Liver (tissue), 9 donors: ENCODE data around the gene TRAF7. TPM values are rescaled to one million over a fixed set of nuclear protein-coding genes. Genes with fewer than 3 reads are reported as not detected.
A peak's percentile ranks its signal among the peaks of the same experiment; 100 is the strongest.
"Not testable (repeated sequence)": the region's sequence is repeated elsewhere in the genome, so short reads cannot be mapped to it uniquely, and the experiment has no call there.

ENCODE experiments used
- DNase-seq: peaks from one replicate; pipeline ENCODE4 v3.0.0-alpha.2; 2017; ENCODE audit warnings: low spot score
- H3K27ac ChIP-seq, 2 donors: one replicate each; pipeline ENCODE4 v1.7.0; 2013; ENCODE audit warnings: inconsistent platforms in 2 of 2, low read length in 2 of 2, control low read depth in 1 of 2, low read depth in 1 of 2, mild to moderate bottlenecking in 1 of 2
- H3K27me3 ChIP-seq, 4 donors: one replicate each; pipeline versions ENCODE4 v1.6.1 to v1.7.0; 2013; ENCODE audit warnings: low read length in 3 of 4, inconsistent platforms in 1 of 4, mild to moderate bottlenecking in 1 of 4, moderate library complexity in 1 of 4; ENCODE audit not compliant: control insufficient read depth in 4 of 4, insufficient read depth in 4 of 4
- H3K36me3 ChIP-seq, 4 donors: one replicate each; pipeline versions ENCODE4 v1.6.1 to v1.7.0; 2013; ENCODE audit warnings: low read length in 3 of 4, mild to moderate bottlenecking in 3 of 4, low read depth in 1 of 4, moderate library complexity in 1 of 4; ENCODE audit not compliant: control insufficient read depth in 4 of 4, insufficient read depth in 3 of 4
- H3K4me1 ChIP-seq, 4 donors: one replicate each; pipeline versions ENCODE4 v1.6.1 to v1.7.0; 2013; ENCODE audit warnings: low read length in 3 of 4, mild to moderate bottlenecking in 3 of 4, moderate library complexity in 1 of 4; ENCODE audit not compliant: control insufficient read depth in 4 of 4, insufficient read depth in 4 of 4
- H3K4me3 ChIP-seq, 3 donors: one replicate each; pipeline versions ENCODE4 v1.6.1 to v1.7.0; 2013; ENCODE audit warnings: low read length in 3 of 3, control low read depth in 1 of 3, low read depth in 1 of 3, mild to moderate bottlenecking in 1 of 3
- H3K9ac ChIP-seq, 2 donors: one replicate each; pipeline ENCODE4 v1.7.0; 2013; ENCODE audit warnings: low read length in 2 of 2, mild to moderate bottlenecking in 2 of 2, moderate library complexity in 2 of 2, control low read depth in 1 of 2, low read depth in 1 of 2
- H3K9me3 ChIP-seq, 4 donors: one replicate each; pipeline versions ENCODE4 v1.6.1 to v1.7.0; 2013; ENCODE audit warnings: low read length in 3 of 4; ENCODE audit not compliant: control insufficient read depth in 4 of 4
- EGR1 ChIP-seq, 2 donors: IDR thresholded peaks; 2 replicates each; pipeline ENCODE4 v1.6.1; 2016 to 2018; ENCODE audit warnings: antibody characterized with exemption in 2 of 2, low read depth in 2 of 2
- FOXA1 ChIP-seq: IDR thresholded peaks from 2 replicates; pipeline ENCODE4 v1.6.1; 2016; ENCODE audit warnings: antibody characterized with exemption
- FOXA2 ChIP-seq: IDR thresholded peaks from 2 replicates; pipeline ENCODE4 v1.6.1; 2016; ENCODE audit warnings: antibody characterized with exemption
- GABPA ChIP-seq, 2 donors: IDR thresholded peaks in 1 of 2; conservative IDR thresholded peaks in 1 of 2; 2 replicates each; pipeline ENCODE4 v1.6.1; 2016; ENCODE audit warnings: antibody characterized with exemption in 2 of 2, mild to moderate bottlenecking in 1 of 2, moderate library complexity in 1 of 2
- HNF4A ChIP-seq, 2 donors: conservative IDR thresholded peaks; 2 replicates each; pipeline ENCODE4 v1.6.1; 2016; ENCODE audit warnings: antibody characterized with exemption in 2 of 2, mild to moderate bottlenecking in 2 of 2
- HNF4G ChIP-seq: IDR thresholded peaks from 2 replicates; pipeline ENCODE4 v1.6.1; 2016; ENCODE audit warnings: antibody characterized with exemption
- JUND ChIP-seq, 2 donors: IDR thresholded peaks; 2 replicates each; pipeline ENCODE4 v1.6.1; 2016; ENCODE audit warnings: antibody characterized with exemption in 2 of 2
- NR2F2 ChIP-seq: IDR thresholded peaks from 2 replicates; pipeline ENCODE4 v1.6.1; 2016; ENCODE audit warnings: antibody characterized with exemption
- RAD21 ChIP-seq, 2 donors: IDR thresholded peaks; 2 replicates each; pipeline ENCODE4 v1.6.1; 2016; ENCODE audit warnings: antibody characterized with exemption in 2 of 2, mild to moderate bottlenecking in 2 of 2
- RXRA ChIP-seq, 2 donors: IDR thresholded peaks; 2 replicates each; pipeline ENCODE4 v1.6.1; 2017 to 2018; ENCODE audit warnings: antibody characterized with exemption in 2 of 2, mild to moderate bottlenecking in 1 of 2
- SP1 ChIP-seq: IDR thresholded peaks from 2 replicates; pipeline ENCODE4 v1.6.1; 2018; ENCODE audit warnings: antibody characterized with exemption, mild to moderate bottlenecking
- TAF1 ChIP-seq: conservative IDR thresholded peaks from 2 replicates; pipeline ENCODE4 v1.6.1; 2016; ENCODE audit warnings: antibody characterized with exemption, mild to moderate bottlenecking
- YY1 ChIP-seq: IDR thresholded peaks from 2 replicates; pipeline ENCODE4 v1.6.1; 2016; ENCODE audit warnings: antibody characterized with exemption, mild to moderate bottlenecking
- WGBS: extraction: QIAGEN DNeasy Blood & Tissue Kit; methylation state at CpG from one replicate; pipeline ENCODE4 v1.1.7; 2013; 5-methylcytosine and 5-hydroxymethylcytosine counted together
- polyA plus RNA-seq, 2 donors: library from polyadenylated mRNA; stranded (reverse) in 1 of 2; unstranded in 1 of 2; fragments of 200-250 nt in 1 of 2; fragments of >200 nt in 1 of 2; fragmentation: Nextera tagmentation in 1 of 2; extraction: Ambion mirVana in 1 of 2; gene quantifications; one replicate each; pipeline versions ENCODE4 v1.2.1 to v1.2.3, GENCODE V29; 2013 to 2015
- total RNA-seq, 2 donors: library from RNA; depleted of rRNA; stranded (reverse); fragments of >200 nt; gene quantifications; one replicate each; pipeline ENCODE4 v1.2.3, GENCODE V29; 2014
- TF ChIP-seq, protein P1 (sequence below): IDR thresholded peaks from 2 replicates; pipeline ENCODE4 v1.6.1; 2016; ENCODE audit warnings: antibody characterized with exemption
- TF ChIP-seq, protein P2 (sequence below): IDR thresholded peaks from 2 replicates; pipeline ENCODE4 v1.6.1; 2016; ENCODE audit warnings: antibody characterized with exemption
- TF ChIP-seq, protein P3 (sequence below): IDR thresholded peaks from 2 replicates; pipeline ENCODE4 v1.6.1; 2016; ENCODE audit warnings: antibody characterized with exemption
- TF ChIP-seq, protein P4 (sequence below): IDR thresholded peaks from 2 replicates; pipeline ENCODE4 v1.6.1; 2016; ENCODE audit warnings: antibody characterized with exemption, mild to moderate bottlenecking
- TF ChIP-seq, protein P5 (sequence below): fragments of 150-350 bp; IDR thresholded peaks from 2 replicates; pipeline ENCODE4 v1.5.1; 2017; ENCODE audit warnings: improper control_type of control experiment, low read depth, low read length; ENCODE audit not compliant: missing input control
- donor health status: healthy.
- donor health status: healthy.
- donor health status: healthy.
- donor health status: healthy.
- donor health status: healthy.

TRAF7 gene
- total and polyA plus RNA-seq, 4 donors: 14.7 to 36.6 (median 34.0) TPM

DNA sequence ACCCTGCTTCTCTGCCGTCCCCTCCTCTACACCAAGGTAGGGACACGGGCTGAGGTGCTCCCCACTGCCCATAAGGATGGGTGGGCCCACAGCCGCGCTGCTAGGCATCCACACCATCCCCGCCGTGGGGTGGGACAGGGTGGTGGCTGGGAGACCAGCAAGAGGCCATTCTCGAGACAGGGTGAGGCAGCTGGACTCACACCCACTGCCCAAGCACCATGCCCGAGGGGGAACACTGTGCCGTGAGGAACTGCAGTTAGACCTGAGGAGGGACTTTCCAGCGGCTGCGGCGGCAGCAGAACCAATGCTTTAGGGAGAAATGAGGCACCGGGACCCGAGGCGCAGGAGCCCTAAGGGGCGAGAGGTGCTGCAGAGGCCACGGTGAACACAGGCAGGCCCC, 33.2 kb upstream of the TRAF7 start:
- DNase-seq: no peak
- Histone ChIP-seq H3K36me3 (peaks cover 0 to under 1% (median 0%) of the 10 kb centered on the region in 4 donors), H3K4me3 (no peak overlapping the region), H3K9ac (no peak overlapping the region), H3K4me1 (peaks cover 4 to 25% (median 8%) of the 10 kb centered on the region in 4 donors), H3K9me3 (no peaks in the 10 kb centered on the region), H3K27me3 (no peaks in the 10 kb centered on the region), H3K27ac (no peak overlapping the region)
- TF ChIP-seq JUND (IDR thresholded peaks at IDR 0.05) (no peak), HNF4G (no peak), TAF1 (no peak), GABPA (IDR thresholded peaks at IDR 0.05 in 1 of 2, conservative IDR thresholded peaks at IDR 0.05 in 1 of 2) (no peak), HNF4A (conservative IDR thresholded peaks at IDR 0.05) (no peak), NR2F2 (no peak), YY1 (no peak), RAD21 (IDR thresholded peaks at IDR 0.05) (no peak), FOXA2 (no peak), FOXA1 (no peak), EGR1 (IDR thresholded peaks at IDR 0.05; ENCODE audit: low read depth in 2 of 2) (no peak), SP1 (no peak), RXRA (IDR thresholded peaks at IDR 0.05) (no peak)
- TF ChIP-seq, protein P1, sequence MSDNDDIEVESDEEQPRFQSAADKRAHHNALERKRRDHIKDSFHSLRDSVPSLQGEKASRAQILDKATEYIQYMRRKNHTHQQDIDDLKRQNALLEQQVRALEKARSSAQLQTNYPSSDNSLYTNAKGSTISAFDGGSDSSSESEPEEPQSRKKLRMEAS: no peak
- TF ChIP-seq, protein P2, sequence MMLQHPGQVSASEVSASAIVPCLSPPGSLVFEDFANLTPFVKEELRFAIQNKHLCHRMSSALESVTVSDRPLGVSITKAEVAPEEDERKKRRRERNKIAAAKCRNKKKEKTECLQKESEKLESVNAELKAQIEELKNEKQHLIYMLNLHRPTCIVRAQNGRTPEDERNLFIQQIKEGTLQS: no peak
- TF ChIP-seq, protein P3, sequence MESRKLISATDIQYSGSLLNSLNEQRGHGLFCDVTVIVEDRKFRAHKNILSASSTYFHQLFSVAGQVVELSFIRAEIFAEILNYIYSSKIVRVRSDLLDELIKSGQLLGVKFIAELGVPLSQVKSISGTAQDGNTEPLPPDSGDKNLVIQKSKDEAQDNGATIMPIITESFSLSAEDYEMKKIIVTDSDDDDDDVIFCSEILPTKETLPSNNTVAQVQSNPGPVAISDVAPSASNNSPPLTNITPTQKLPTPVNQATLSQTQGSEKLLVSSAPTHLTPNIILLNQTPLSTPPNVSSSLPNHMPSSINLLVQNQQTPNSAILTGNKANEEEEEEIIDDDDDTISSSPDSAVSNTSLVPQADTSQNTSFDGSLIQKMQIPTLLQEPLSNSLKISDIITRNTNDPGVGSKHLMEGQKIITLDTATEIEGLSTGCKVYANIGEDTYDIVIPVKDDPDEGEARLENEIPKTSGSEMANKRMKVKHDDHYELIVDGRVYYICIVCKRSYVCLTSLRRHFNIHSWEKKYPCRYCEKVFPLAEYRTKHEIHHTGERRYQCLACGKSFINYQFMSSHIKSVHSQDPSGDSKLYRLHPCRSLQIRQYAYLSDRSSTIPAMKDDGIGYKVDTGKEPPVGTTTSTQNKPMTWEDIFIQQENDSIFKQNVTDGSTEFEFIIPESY: no peak
- TF ChIP-seq, protein P4, sequence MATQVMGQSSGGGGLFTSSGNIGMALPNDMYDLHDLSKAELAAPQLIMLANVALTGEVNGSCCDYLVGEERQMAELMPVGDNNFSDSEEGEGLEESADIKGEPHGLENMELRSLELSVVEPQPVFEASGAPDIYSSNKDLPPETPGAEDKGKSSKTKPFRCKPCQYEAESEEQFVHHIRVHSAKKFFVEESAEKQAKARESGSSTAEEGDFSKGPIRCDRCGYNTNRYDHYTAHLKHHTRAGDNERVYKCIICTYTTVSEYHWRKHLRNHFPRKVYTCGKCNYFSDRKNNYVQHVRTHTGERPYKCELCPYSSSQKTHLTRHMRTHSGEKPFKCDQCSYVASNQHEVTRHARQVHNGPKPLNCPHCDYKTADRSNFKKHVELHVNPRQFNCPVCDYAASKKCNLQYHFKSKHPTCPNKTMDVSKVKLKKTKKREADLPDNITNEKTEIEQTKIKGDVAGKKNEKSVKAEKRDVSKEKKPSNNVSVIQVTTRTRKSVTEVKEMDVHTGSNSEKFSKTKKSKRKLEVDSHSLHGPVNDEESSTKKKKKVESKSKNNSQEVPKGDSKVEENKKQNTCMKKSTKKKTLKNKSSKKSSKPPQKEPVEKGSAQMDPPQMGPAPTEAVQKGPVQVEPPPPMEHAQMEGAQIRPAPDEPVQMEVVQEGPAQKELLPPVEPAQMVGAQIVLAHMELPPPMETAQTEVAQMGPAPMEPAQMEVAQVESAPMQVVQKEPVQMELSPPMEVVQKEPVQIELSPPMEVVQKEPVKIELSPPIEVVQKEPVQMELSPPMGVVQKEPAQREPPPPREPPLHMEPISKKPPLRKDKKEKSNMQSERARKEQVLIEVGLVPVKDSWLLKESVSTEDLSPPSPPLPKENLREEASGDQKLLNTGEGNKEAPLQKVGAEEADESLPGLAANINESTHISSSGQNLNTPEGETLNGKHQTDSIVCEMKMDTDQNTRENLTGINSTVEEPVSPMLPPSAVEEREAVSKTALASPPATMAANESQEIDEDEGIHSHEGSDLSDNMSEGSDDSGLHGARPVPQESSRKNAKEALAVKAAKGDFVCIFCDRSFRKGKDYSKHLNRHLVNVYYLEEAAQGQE: no peak
- TF ChIP-seq, protein P5, sequence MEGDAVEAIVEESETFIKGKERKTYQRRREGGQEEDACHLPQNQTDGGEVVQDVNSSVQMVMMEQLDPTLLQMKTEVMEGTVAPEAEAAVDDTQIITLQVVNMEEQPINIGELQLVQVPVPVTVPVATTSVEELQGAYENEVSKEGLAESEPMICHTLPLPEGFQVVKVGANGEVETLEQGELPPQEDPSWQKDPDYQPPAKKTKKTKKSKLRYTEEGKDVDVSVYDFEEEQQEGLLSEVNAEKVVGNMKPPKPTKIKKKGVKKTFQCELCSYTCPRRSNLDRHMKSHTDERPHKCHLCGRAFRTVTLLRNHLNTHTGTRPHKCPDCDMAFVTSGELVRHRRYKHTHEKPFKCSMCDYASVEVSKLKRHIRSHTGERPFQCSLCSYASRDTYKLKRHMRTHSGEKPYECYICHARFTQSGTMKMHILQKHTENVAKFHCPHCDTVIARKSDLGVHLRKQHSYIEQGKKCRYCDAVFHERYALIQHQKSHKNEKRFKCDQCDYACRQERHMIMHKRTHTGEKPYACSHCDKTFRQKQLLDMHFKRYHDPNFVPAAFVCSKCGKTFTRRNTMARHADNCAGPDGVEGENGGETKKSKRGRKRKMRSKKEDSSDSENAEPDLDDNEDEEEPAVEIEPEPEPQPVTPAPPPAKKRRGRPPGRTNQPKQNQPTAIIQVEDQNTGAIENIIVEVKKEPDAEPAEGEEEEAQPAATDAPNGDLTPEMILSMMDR: no peak
- 92% methylated on average over 17 of the region's 17 CpGs for WGBS

DNA sequence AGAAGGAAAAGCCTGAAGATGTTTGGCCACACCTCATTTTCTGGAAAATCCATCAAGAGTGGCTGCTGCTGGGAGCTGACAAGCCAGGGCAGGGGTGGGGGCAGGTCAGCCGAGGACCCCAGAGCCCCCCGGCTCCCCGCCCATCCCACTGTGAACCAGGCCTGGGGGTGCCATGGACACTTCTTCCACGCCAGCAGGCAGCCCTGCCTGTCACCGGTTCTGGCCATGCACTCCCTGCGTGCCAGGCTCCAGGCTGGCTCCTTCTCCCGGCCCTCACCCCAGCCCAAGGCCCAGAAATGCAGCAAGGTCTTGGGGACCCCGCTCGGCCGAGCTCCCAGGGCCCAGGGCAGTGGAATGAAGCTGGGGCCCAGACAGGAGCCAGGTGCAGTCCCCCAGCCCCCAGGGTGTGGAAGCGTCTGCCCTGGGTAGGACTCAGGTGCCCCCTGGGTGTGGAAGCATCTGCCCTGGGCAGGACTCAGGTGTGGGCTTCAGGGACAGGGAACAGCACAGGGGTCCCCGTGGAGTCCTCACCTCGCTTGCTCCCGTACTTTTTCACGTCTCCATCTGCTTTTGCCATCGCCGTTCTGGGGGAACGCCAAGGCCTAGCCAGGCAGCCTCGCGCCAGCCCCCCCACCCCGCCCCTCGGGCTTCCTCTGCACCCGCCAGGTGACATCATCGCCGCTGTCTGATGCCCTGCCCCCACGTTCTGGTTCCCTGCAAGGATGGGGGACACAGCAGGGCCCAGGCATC, 32.5 kb upstream of the TRAF7 start:
- H3K36me3 ChIP-seq, H3K9ac ChIP-seq, H3K9me3 ChIP-seq, H3K4me3 ChIP-seq, H3K27me3 ChIP-seq, DNase-seq, H3K27ac ChIP-seq: not testable (repeated sequence)
- WGBS: 83% methylated on average over 21 of the region's 26 CpGs
- peaks cover 4 to 28% (median 8%) of the 10 kb centered on the region in 4 donors for H3K4me1 ChIP-seq

DNA sequence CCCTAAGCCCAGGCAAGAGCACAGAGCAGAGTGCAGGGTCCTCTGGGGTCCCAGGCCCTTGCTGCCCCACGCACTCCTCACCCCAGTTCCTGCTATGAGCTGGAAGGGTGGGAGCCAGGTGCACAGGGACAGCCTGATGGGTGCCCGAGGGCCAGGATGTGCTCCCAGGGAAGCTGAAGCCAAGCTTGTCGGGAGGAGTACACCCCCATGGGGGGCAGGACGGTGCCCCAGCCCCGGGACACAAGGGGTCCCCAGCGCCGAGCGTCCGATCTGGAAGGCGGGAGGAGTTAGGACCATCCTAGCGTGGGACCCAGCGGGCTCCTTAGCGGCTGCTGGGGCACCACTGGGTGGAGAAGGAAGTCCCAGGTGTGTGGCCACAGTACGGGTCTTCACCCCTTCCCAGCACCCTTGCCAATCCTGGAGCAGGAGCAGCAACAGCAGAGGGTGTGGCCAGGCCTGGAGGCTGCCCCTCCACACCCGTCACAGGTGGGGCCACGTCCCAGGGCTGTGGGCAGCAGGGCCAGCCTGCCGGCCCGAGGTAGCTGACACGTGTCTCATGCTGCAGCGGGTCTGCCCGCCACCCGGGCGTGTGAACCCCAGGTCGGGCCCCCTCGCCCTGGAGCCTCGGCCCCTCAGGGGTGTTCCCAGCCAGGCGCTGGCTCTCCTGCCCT, 31.7 kb upstream of the TRAF7 start:
- not testable (repeated sequence) for DNase-seq, H3K27me3 ChIP-seq, H3K4me3 ChIP-seq, H3K36me3 ChIP-seq, H3K9me3 ChIP-seq, H3K9ac ChIP-seq
- H3K4me1 ChIP-seq: peaks cover 11 to 34% (median 11%) of the 10 kb centered on the region in 4 donors
- peak overlapping the region; percentile 46 to 50 for H3K27ac ChIP-seq
- WGBS: 69% methylated on average over 26 of the region's 27 CpGs
